Neural cell (in vitro differentiated cells): ENCODE results near the gene ARL6IP6. TPM values are rescaled to one million over a fixed set of nuclear protein-coding genes. Genes with fewer than 3 reads are reported as not detected.

ENCODE experiments used
- H2AFZ ChIP-seq: fragments of 200-600, 300-800 bp; sonication (generic), shearing (Covaris generic); 2 replicates; pipeline ENCODE4 v1.6.0; 2014; ENCODE audit warnings: low read depth, mild to moderate bottlenecking, antibody characterized with exemption, low read length, moderate library complexity
- H3F3A ChIP-seq: fragments of 200-600 bp; shearing (Covaris generic); 2 replicates; pipeline ENCODE4 v1.6.1; 2016; ENCODE audit warnings: mild to moderate bottlenecking, moderate library complexity, mixed read lengths, antibody characterized with exemption, low read length; ENCODE audit not compliant: insufficient read depth, poor library complexity, severe bottlenecking
- H3K27ac ChIP-seq: fragments of 200-600, 300-800 bp; sonication (generic), shearing (Covaris generic); 2 replicates; pipeline ENCODE4 v1.5.1; 2014; ENCODE audit warnings: mild to moderate bottlenecking, low read length, moderate library complexity
- H3K27me3 ChIP-seq: fragments of 300-800, 200-600 bp; sonication (generic), shearing (Covaris generic); 2 replicates; pipeline ENCODE4 v1.6.0; 2014; ENCODE audit warnings: mild to moderate bottlenecking, low read depth, low read length, moderate library complexity; ENCODE audit not compliant: insufficient read depth
- H3K36me3 ChIP-seq: fragments of 300-800, 200-600 bp; sonication (generic), shearing (Covaris generic); 2 replicates; pipeline ENCODE4 v1.5.1; 2014; ENCODE audit warnings: mild to moderate bottlenecking, antibody characterized with exemption, low read length, moderate library complexity; ENCODE audit not compliant: insufficient read depth
- H3K4me2 ChIP-seq: fragments of 300-800, 200-600 bp; sonication (generic), shearing (Covaris generic); 2 replicates; pipeline ENCODE4 v1.6.0; 2014; ENCODE audit warnings: mild to moderate bottlenecking, low read length
- H3K4me3 ChIP-seq: fragments of 300-800, 200-600 bp; sonication (generic), shearing (Covaris generic); 2 replicates; pipeline ENCODE4 v1.5.1; 2014; ENCODE audit warnings: mild to moderate bottlenecking, low read length, moderate library complexity
- H3K79me2 ChIP-seq: fragments of 200-600 bp; shearing (Covaris generic); replicated peaks from 2 replicates; pipeline ENCODE4 v1.6.0; 2014; ENCODE audit warnings: mild to moderate bottlenecking, low read length, moderate library complexity; ENCODE audit not compliant: insufficient read depth
- H3K9ac ChIP-seq: fragments of 300-800, 200-600 bp; sonication (generic), shearing (Covaris generic); 2 replicates; pipeline ENCODE4 v1.6.1; 2016; ENCODE audit warnings: mild to moderate bottlenecking, low read length, mixed read lengths
- H3K9me2 ChIP-seq: fragments of 200-600 bp; shearing (Covaris generic); 2 replicates; pipeline ENCODE4 v1.6.1; 2016; ENCODE audit warnings: mild to moderate bottlenecking, low read length, mixed read lengths; ENCODE audit not compliant: insufficient read depth
- H3K9me3 ChIP-seq: fragments of 200-600, 300-800 bp; sonication (generic), shearing (Covaris generic); 2 replicates; pipeline ENCODE4 v1.6.1; 2016; ENCODE audit warnings: mild to moderate bottlenecking, mixed run types, low read length, moderate library complexity, mixed read lengths
- H4K20me1 ChIP-seq: fragments of 200-600 bp; shearing (Covaris generic); 2 replicates; pipeline ENCODE4 v1.6.1; 2016; ENCODE audit warnings: mild to moderate bottlenecking, mixed run types; ENCODE audit not compliant: insufficient read depth
- CTCF ChIP-seq: fragments of 450-650 bp; IDR thresholded peaks from 2 replicates; pipeline ENCODE4 v1.5.1; 2014; ENCODE audit warnings: antibody characterized with exemption, mild to moderate bottlenecking, moderate library complexity; ENCODE audit not compliant: poor library complexity, severe bottlenecking
- EP300 ChIP-seq: fragments of 450-650 bp; conservative IDR thresholded peaks from 2 replicates; pipeline ENCODE4 v1.6.1; 2014; ENCODE audit warnings: antibody characterized with exemption, mild to moderate bottlenecking, moderate library complexity; ENCODE audit not compliant: poor library complexity, severe bottlenecking
- EZH2 ChIP-seq: fragments of 200-600, 300-800 bp; shearing (Covaris generic), sonication (generic); IDR thresholded peaks from 2 replicates; pipeline ENCODE4 v1.6.1; 2014; ENCODE audit warnings: antibody characterized with exemption, low read length, borderline replicate concordance, mild to moderate bottlenecking; ENCODE audit not compliant: insufficient read depth, poor library complexity, severe bottlenecking
- MXI1 ChIP-seq: fragments of 450-650 bp; conservative IDR thresholded peaks from 2 replicates; pipeline ENCODE4 v1.6.1; 2014; ENCODE audit warnings: antibody characterized with exemption, mild to moderate bottlenecking; ENCODE audit not compliant: poor library complexity, severe bottlenecking
- POLR2AphosphoS5 ChIP-seq: IDR thresholded peaks from 2 replicates; pipeline ENCODE4 v1.6.1; 2012
- RAD21 ChIP-seq: fragments of 450-650 bp; conservative IDR thresholded peaks from 2 replicates; pipeline ENCODE4 v1.6.1; 2014; ENCODE audit warnings: antibody characterized with exemption, mild to moderate bottlenecking, moderate library complexity
- REST ChIP-seq: IDR thresholded peaks from 2 replicates; pipeline ENCODE4 v1.6.1; 2012; ENCODE audit warnings: borderline replicate concordance
- SMC3 ChIP-seq: fragments of 450-650 bp; conservative IDR thresholded peaks from 2 replicates; pipeline ENCODE4 v1.6.1; 2014; ENCODE audit warnings: antibody characterized with exemption, mild to moderate bottlenecking, moderate library complexity; ENCODE audit not compliant: poor library complexity
- TAF1 ChIP-seq: IDR thresholded peaks from 2 replicates; pipeline ENCODE4 v1.6.1; 2012; ENCODE audit warnings: low read depth
- polyA plus RNA-seq: library from polyadenylated mRNA; depleted of rRNA; stranded (reverse); fragments of >200 nt; gene quantifications from 2 replicates; pipeline ENCODE4 v1.2.3, GENCODE V29; 2014

The ARL6IP6 gene
- polyA plus RNA-seq, 1 donor from 2014 or later: 46.0 TPM

- H3K36me3 ChIP-seq: no peaks in the 10 kb centered on the region
- no peak overlapping the region for H3K4me3 ChIP-seq
- no peaks in the 10 kb centered on the region for H3K27me3 ChIP-seq
- no peaks in the 10 kb centered on the region for H3K9me2 ChIP-seq
- no peak overlapping the region for H3K27ac ChIP-seq
- no peak overlapping the region for H3K4me2 ChIP-seq
- no peak overlapping the region for H3K9ac ChIP-seq
- TF ChIP-seq CTCF (no peak), POLR2AphosphoS5 (no peak), EP300 (no peak), TAF1 (no peak), MXI1 (no peak), RAD21 (no peak), EZH2 (no peak), REST (no peak), SMC3 (no peak)
- no peaks in the 10 kb centered on the region for H3K79me2 ChIP-seq
- no peaks in the 10 kb centered on the region for H3F3A ChIP-seq
- H3K9me3 ChIP-seq: no peaks in the 10 kb centered on the region
- no peak overlapping the region for H2AFZ ChIP-seq
- no peaks in the 10 kb centered on the region for H4K20me1 ChIP-seq
These were observed 73.6 kb downstream of the ARL6IP6 start for GRCh38 chr2:152791979-152792378.

- Histone ChIP-seq H3K9ac (no peak overlapping the region), H4K20me1 (no peaks in the 10 kb centered on the region), H3K79me2 (no peaks in the 10 kb centered on the region), H3K27me3 (no peaks in the 10 kb centered on the region), H2AFZ (no peak overlapping the region), H3K9me2 (no peaks in the 10 kb centered on the region), H3K9me3 (no peaks in the 10 kb centered on the region), H3K36me3 (no peaks in the 10 kb centered on the region), H3K4me2 (no peak overlapping the region), H3K27ac (no peak overlapping the region), H3F3A (no peaks in the 10 kb centered on the region), H3K4me3 (no peak overlapping the region)
- no peak for TF ChIP-seq CTCF
- no peak for TF ChIP-seq POLR2AphosphoS5
These were observed 74.6 kb downstream of the ARL6IP6 start for GRCh38 chr2:152792974-152793373.
